GM21723 (cell line): ENCODE measurements around the gene VGLL1.

ENCODE experiments used
- ATAC-seq: cut with Tn5 transposase; IDR thresholded peaks from one replicate; pipeline ENCODE4 v1.9.1; 2021; ENCODE audit warnings: mild to moderate bottlenecking, moderate library complexity; ENCODE audit not compliant: unreplicated experiment

The VGLL1 gene

DNA sequence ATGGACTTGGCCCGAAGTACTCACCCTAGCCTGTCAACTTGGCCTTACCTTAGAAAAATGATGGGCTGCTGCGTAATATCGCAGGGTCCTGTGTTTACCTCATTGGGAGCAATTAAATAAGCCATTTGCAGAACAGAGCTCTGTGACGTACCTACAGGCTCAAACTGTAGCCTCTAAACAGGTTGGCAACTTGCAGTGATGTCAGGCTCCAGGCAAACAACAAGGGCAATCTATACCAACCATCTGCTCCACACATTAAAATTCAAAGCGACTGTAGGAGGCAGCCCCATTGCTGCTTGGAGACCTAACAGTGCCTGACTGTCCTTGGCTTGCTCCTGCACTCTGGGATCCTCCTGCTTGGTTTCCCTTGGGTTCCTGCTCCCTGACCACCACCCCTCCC, 17.2 kb downstream of the VGLL1 start:
- no peak for ATAC-seq

DNA sequence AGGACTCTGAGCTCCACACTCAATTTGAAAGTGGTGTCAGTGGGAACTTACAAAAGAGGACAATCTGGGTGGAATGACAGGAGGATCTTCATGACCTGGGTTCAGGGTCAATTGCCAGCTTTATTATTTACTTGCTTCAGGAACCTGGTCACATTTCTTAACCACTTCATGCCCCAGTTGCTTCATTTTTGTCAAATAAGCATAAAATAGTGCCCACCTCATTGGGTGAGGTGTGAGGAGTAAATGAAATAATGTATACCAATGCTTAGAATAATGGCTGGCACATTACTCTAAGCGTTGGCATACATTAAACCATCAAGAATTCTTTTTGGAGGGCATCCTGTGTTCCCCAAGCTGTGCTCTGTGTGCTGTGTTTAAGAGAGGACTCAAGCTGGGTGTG, 19.4 kb downstream of the VGLL1 start:
- ATAC-seq = no peak

DNA sequence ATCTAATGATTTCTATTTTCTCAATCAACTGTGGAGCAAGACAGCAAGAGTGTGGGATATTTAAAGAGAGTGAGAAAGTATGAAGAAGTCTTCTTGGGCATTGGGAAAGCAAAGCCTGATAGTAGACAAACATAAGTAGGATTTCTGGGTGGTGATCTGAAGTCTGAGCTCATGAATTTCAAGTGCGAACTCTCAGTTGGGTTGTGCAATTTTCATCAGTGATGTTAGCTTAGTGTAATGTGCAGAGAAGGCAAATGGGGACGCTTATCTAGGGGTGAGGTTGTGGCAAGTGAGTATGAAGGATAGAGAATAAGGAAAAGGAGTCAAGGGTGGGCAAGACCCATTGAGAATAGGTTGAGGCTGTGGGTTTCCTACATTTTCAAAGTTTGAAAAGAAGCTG, 23.7 kb downstream of the VGLL1 start:
- ATAC-seq = no peak

DNA sequence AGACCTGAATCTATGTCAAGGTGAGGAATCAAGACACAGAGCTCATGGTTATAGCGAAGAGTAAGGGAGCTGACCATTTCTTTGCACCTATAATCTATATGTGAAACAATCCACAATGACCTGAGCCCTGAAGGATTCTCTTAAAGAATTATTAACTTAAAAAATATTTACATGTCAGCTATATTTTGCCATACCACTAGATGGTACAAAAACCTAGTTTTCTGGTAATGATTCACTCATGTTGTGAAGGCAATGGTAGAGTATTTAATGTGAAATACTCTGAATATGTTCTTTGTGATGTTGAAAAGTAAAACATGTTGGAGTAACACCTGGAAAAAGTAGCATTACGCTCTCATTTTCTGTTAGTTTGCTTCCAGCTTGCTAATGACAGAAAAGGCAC, 40.0 kb downstream of the VGLL1 start:
- ATAC-seq = no peak

DNA sequence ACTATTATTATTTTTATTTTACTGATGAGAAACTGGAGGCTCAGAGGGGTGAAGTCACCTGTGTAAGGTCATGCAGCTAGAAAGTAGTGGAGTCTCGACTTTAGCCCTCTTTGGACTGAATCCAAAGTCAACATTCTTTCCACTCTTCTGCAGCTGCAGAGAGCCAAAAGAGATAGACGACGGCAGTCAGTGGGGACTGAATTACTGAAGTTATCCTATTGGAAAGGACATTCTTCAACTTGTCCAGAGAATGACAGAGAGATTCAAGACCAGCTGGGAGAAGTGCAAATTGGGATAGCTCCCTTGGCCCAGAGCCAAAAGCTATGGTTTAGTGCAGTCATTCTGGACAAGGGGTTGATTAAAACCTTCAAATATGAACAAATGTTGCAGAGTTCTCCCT, 42.5 kb downstream of the VGLL1 start:
- ATAC-seq = no peak

DNA sequence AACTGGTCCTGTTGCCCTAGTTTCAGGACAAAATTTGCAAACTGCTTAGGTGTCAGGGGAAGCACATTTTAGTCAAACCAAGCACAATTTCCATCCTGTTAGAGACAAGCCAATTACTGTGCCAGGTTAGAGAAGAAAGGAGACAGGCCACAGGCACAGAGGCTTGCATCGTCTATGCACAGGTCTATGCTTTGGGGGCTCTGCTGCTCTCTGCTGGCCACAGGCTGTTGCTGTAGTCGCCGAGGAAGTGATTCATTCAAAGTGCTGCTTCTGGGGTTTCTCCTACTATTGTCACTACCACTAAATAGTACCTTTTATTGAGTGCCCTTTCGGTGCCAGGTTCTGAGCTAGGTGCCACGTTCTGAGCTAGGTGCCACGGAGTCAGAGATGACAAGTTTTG, 45.5 kb downstream of the VGLL1 start:
- ATAC-seq = peak; percentile 97

DNA sequence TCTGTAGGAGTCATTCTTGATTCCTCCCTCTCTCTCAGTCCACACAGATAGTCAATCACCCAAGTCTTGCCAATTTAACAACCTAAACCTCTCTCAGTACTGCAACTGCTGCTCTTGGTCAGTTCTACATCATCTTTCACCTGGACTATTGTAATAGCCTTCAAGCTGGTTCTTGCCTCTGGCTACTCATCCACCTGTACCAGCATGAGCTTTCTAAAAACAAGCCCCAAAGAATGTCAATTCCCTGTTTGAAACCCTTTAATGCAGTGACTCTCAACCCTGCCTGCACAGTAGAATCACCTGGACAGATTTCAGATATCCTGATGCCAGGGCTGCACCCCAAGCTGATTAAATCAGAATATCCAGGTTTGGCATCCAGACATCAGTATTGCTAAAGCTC, 48.3 kb downstream of the VGLL1 start:
- ATAC-seq = no peak

DNA sequence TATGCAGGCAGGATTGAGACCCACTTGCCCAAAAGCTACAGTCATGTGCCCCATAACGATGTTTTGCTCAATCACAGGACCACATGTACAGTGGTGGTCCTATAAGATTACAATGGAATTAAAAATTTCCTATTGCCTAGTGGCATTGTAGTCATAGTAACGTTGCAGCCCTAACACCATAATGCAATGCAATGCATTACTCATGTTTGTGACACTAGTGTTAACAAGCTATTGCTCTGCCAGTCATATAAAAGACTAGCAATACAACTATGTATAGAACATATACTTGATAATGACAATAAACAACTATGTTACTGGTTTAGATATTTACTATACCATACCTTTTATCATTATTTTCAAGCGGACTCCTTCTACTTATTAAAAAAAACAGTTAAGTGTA, 50.6 kb downstream of the VGLL1 start:
- no peak for ATAC-seq

DNA sequence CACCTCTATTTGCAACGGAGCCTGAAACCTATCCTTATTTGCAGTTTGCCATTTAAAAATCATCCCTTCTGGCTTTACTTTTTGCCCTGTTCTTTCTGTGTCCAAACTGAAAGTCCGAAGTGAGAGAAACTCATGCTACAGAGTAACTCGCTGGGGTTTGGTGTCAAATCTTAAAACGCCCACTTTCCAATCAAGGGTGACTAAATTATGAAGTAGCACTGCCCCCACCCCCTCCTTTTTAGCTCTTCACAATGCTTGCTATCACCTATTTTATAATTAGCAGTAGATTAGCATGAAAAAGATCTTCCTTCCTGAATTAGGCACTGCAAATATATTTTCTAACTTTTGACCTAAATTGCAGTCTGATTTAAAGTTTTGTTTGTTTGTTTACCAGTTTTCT, 52.5 kb downstream of the VGLL1 start:
- peak; percentile 50 for ATAC-seq

DNA sequence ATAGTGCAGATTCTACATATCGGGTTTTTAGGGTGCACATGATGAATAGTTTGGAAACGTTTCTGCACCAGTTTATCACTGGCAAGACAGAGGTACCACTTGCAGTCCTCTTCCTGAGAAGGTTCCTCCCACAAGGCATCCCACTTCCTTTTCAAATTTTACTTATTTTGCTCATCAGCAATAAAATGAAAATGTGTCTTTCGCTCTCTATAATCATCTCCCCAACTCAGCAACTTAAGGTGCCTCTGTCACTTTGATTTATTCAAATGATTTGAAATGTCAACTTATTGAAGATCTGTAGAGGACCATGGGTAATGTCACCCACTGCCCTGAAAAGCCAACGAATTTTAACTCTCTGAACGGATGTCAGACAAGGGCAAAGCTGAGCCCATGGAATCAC, 53.2 kb downstream of the VGLL1 start:
- ATAC-seq = no peak

DNA sequence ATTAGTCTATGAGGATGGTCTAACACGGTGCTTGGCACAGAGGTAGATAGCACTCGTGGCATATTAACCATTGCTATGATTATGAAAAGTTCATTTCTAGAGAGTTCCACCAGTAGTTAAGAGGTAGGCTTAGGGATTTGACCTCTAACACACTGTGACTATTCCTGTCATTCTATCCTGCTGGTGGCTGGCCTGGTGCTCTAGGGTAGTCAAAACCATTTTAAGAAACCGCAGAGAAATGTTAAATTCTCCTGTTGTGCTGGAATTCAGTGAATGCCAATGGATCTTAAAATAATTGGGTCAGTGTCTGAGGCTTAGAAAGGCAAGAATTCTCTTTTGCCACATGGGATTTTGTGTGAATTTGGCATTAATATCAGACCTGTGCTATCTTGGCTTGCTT, 53.9 kb downstream of the VGLL1 start:
- no peak for ATAC-seq

DNA sequence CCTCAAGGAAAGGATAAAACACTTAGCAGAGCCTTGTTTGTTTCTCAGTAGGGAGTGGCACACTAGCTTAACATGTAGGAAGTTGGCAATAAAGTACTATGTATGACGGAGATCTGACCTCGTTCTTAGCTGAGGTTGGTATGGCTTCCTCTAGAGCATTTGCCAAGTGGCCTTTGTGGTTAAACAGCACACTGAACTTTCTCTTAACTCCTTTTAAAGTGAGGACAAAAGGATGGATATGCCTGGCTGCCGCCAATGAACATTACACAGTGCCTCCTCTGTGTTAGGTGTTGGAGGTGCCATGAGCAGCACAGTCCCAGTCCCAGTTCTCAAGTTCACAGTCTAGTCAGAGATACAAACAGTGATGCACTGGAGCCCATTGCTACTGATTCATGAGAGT, 54.4 kb downstream of the VGLL1 start:
- no peak for ATAC-seq

DNA sequence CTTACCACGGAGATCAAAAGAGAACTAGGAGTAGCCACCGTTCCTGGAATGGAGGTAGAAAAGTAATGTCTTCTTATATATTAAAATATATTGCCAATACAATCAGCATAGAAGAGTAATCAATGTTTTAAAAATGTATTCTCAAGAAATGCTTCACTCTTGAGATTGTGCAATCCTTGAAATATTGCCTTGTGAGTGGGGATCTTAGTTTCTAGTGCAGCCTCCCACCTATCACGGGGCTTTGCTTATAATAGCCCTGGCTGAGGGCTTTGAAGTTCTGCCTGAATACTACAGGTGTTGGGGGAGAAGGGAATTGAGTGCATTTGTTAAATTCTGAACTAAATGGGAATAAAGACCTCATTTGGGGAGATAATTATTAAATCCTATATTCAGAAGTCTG, 55.5 kb downstream of the VGLL1 start:
- no peak for ATAC-seq

DNA sequence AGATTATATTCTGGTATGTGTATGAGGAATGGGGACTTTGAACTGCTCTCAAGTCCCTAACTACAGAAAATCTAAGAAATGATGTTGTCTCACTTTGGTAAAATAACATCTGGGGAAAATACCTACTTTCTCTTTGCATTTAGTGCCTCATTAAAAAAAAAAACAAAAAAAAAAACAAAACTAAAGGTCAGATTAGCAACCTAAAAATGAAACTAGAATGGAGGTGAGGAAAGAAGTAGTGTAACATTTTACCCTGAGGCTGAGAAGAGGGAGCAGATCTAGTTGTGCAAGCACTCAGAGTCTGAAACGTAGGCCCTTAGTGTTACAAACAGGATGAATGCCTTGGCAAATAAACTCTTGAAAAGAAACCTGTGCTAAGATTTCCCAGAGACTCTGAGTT, 56.0 kb downstream of the VGLL1 start:
- ATAC-seq = peak; percentile 68

DNA sequence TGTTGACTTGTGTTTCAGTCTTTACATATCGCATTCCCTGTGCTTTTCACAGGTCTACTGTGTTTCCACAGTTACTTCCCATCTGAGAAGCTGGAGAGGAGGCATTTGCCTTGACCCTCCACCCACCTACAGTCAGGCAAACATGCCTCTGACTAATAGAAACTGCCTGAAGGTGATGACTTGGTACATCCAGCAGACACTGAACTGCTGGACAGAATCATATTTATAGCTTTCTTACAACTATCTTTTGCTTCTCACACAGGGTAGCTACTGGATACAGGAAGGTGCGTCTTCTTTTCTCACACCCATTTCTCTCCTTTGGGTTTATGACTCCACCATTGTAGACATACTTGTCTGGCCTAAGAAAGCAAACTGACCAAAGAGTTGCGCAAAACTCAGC, 58.0 kb downstream of the VGLL1 start:
- no peak for ATAC-seq

DNA sequence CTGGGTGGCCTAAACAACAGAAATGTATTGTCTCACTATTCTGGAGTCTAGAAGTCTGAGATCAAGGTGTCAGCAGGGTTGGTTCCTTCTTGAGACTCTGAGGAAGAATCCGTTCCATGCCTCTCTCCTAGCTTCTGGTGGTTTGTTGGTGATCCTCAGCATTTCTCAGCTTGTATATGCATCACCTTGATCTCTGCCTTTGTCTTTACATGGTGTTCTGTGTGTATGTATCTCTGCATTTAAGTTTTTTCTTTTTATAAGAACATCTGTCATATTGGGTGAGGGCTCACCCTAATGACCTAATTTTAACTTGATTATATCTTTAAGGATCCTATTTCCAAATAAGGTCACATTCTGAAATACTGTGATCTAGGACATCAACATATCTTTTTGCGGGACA, 65.3 kb downstream of the VGLL1 start:
- ATAC-seq = no peak

DNA sequence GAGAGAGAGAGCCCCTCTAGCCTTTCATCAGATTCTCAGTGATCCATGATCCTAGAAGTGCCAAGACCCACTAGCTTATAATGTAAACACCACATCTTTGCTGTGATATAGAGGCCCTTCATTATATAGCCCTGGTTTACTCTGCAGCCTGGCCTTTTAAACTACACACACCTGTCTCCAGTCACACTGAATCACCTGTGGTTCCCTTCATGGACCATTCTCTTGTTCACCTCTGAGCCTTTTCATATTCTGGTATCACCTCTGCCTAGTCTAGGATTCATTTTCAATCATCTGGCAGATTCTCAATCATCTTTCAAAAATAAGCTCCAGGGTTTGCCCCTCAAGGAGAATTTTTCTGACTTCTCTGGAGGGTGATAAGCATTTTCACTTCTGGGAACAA, 65.9 kb downstream of the VGLL1 start:
- no peak for ATAC-seq

DNA sequence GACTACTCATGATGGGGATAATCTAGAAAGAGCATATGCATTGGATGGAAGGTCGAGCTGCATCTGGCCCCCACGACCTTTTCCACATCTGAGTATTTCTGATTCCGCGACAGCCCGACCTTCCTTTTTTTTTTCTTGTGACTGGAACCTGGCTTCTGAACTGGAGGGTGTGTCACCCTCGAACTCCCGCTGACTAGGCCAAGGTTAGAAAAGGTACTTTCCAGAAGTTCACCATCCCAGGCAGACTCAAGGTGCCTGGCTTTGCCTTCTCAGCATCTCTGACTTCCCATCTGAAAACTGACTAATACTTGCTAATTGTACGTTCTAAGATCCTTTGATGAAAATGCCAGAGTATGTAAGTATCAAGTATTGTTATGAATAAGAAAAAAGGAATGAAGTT, 66.6 kb downstream of the VGLL1 start:
- no peak for ATAC-seq

DNA sequence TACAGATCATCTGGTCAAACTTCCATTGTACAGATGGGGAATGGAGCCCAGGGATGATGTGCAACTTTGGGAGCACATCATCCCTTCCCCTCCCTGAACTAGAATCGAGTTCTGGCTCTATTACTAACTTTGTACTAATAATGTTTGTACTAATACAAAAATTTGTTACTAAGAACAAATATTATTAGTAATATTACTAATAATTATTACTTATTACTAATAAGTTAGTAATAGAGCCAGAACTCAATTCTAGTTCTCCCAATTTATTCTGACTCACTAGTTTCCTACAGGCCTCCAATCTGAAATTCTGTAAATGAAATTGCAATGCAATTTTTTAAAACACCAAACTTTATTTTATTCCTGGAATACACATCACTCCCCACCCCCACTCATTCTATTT, 68.0 kb downstream of the VGLL1 start:
- no peak for ATAC-seq
